Neutrophil (primary cell): ENCODE measurements around the gene AGL.
"Not testable (repeated sequence)": the region's sequence is repeated elsewhere in the genome, so short reads cannot be mapped to it uniquely, and the experiment has no call there.

Source experiments
- H3K27ac ChIP-seq: fragments of 200-600 bp; sonication (generic); 2 replicates; pipeline ENCODE4 v1.5.1; 2016; ENCODE audit warnings: mild to moderate bottlenecking, moderate library complexity
- H3K27me3 ChIP-seq: fragments of 200-600 bp; sonication (generic); 2 replicates; pipeline ENCODE4 v1.6.0; 2016; ENCODE audit warnings: mild to moderate bottlenecking
- H3K36me3 ChIP-seq: fragments of 200-600 bp; sonication (generic); 2 replicates; pipeline ENCODE4 v1.5.1; 2017
- H3K4me1 ChIP-seq, 2 experiments: fragments of 200-600 bp in 1 of 2; sonication (generic) in 1 of 2; 1 replicate in 1 of 2; 2 replicates in 1 of 2; pipeline versions ENCODE4 v1.5.1 to v1.6.1; 2013 to 2016; ENCODE audit warnings: low read depth in 1 of 2, low read length in 1 of 2, mild to moderate bottlenecking in 1 of 2, moderate library complexity in 1 of 2; ENCODE audit not compliant: control insufficient read depth in 1 of 2, insufficient read depth in 1 of 2
- H3K4me3 ChIP-seq, 2 experiments: fragments of 200-600 bp in 1 of 2; sonication (generic) in 1 of 2; 1 replicate in 1 of 2; 2 replicates in 1 of 2; pipeline ENCODE4 v1.5.1; 2013 to 2016; ENCODE audit warnings: low read depth in 1 of 2, low read length in 1 of 2, mild to moderate bottlenecking in 1 of 2, moderate library complexity in 1 of 2
- H3K9me3 ChIP-seq: fragments of 200-600 bp; sonication (generic); 2 replicates; pipeline ENCODE4 v1.5.1; 2016
- TF ChIP-seq, protein P1 (sequence below): fragments of 200-600 bp; sonication (generic); IDR thresholded peaks from 2 replicates; pipeline ENCODE4 v1.5.1; 2016; ENCODE audit warnings: antibody characterized with exemption

AGL gene

DNA sequence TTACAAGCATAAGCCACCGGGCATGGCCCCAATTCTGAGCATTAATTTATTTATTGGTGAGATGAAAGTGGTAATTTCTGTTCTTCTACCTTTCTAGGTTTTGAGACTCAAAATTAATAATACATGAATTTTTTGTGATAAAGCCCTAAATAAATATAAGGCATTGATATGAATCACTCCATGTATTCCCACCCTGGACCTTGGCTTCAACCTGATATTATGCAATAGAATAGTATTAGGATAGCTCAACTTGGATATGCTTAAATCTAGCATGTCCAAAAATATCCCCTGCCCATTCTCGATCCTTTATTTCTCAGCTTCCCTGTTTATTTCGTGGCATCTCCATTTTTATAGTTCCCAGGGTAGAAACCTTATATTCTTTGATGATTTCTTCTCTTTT, 2.5 kb downstream of the AGL start:
- Histone ChIP-seq H3K9me3 (no peaks in the 10 kb centered on the region), H3K4me1 (peaks cover 14 to 27% of the 10 kb centered on the region in 2 experiments), H3K36me3 (peaks cover 13% of the 10 kb centered on the region), H3K4me3 (no peak overlapping the region), H3K27me3 (no peaks in the 10 kb centered on the region), H3K27ac (no peak overlapping the region)
- TF ChIP-seq, protein P1, sequence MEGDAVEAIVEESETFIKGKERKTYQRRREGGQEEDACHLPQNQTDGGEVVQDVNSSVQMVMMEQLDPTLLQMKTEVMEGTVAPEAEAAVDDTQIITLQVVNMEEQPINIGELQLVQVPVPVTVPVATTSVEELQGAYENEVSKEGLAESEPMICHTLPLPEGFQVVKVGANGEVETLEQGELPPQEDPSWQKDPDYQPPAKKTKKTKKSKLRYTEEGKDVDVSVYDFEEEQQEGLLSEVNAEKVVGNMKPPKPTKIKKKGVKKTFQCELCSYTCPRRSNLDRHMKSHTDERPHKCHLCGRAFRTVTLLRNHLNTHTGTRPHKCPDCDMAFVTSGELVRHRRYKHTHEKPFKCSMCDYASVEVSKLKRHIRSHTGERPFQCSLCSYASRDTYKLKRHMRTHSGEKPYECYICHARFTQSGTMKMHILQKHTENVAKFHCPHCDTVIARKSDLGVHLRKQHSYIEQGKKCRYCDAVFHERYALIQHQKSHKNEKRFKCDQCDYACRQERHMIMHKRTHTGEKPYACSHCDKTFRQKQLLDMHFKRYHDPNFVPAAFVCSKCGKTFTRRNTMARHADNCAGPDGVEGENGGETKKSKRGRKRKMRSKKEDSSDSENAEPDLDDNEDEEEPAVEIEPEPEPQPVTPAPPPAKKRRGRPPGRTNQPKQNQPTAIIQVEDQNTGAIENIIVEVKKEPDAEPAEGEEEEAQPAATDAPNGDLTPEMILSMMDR = no peak

DNA sequence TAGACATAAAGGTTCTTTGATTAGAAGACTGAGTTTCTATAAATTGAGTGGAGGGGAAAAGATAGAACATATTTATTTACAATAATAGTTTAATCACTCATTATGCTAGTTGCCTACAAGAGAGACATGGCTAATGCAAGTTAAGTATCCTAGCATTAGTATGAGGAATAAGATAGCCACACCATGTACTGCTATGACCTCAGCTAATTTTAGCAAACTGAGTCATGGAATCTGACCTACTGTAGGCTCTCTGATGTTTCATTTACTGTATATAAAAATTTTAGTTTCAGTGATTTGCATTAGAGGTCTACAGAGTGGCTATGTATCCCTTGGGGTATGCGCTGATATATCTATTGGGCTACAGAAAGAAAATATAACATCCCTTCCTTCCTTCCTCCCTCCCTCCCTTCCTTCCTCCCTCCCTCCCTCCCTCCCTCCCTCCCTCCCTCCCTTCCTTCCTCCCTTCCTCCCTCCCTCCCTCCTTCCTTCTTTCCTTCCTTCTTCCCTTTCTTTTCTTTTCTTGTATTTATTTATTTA, 5.8 kb downstream of the AGL start:
- Histone ChIP-seq H3K27ac (no peak overlapping the region), H3K27me3 (no peaks in the 10 kb centered on the region)

DNA sequence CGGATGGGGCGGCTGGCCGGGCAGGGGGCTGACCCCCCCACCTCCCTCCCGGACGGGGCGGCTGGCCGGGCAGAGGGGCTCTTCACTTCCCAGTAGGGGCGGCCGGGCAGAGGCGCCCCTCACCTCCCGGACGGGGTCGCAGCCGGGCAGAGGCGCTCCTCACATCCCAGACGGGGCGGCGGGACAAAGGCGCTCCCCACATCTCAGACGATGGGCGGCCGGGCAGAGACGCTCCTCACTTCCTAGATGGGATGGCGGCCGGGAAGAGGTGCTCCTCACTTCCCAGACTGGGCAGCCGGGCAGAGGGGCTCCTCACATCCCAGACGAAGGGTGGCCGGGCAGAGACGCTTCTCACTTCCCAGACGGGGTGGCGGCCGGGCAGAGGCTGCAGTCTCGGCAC, 6.9 kb downstream of the AGL start:
- peaks cover 30% of the 10 kb centered on the region for H3K36me3 ChIP-seq
- H3K27ac ChIP-seq, H3K4me1 ChIP-seq, H3K9me3 ChIP-seq, H3K27me3 ChIP-seq, H3K4me3 ChIP-seq: not testable (repeated sequence)

More for the DNA sequence above, 5.8 kb downstream of the AGL start:
- TF ChIP-seq, protein P1 = no peak
- Histone ChIP-seq H3K4me3 (no peak overlapping the region), H3K36me3 (peaks cover 19% of the 10 kb centered on the region), H3K9me3 (no peaks in the 10 kb centered on the region), H3K4me1 (peaks cover 6 to 10% of the 10 kb centered on the region in 2 experiments)

DNA sequence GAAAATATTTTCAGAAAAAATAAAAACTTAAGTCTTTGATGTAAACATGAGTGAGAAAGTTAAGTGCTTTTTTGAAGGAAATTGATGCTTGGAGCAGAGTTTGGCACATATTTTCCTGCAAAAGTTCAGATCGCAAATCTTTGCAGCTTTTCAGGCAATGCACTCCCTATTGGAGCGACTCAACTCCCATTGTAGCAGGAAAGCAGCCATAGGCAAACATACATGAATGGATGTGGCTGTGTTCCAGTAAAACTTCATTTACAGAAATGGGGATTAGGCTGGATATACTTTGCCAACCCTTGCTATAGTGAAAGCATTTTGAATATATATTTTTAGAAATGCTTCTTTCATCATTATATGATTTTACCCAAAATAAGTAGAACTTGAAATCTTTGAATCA, 8.1 kb downstream of the AGL start:
- Histone ChIP-seq H3K4me3 (no peak overlapping the region), H3K27ac (no peak overlapping the region), H3K36me3 (peaks cover 40% of the 10 kb centered on the region), H3K27me3 (no peaks in the 10 kb centered on the region), H3K9me3 (no peaks in the 10 kb centered on the region), H3K4me1 (peaks cover 0 to 3% of the 10 kb centered on the region in 2 experiments)
- TF ChIP-seq, protein P1 = no peak

DNA sequence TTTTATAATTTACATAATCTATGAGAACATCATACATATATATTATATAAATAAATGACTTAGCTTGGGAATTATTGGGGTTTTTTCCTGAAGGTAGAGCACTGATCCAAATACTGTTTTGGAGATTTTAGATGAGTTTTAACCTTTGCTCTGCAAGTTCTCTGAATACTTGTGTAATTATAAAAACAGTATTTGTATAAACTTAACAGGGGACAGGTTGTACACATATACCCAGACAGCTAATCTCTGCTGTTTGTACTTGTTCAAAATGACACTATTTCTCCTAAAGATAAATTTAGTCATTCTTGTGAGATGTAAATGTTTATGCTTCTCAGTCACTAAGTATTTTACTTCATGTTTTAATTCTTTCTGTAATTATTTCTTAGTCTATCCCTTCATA, 8.7 kb downstream of the AGL start:
- Histone ChIP-seq H3K9me3 (no peaks in the 10 kb centered on the region), H3K4me3 (no peak overlapping the region), H3K4me1 (peaks cover 0 to 3% of the 10 kb centered on the region in 2 experiments), H3K27me3 (no peaks in the 10 kb centered on the region), H3K27ac (no peak overlapping the region), H3K36me3 (peaks cover 38% of the 10 kb centered on the region)
- TF ChIP-seq, protein P1 = no peak

DNA sequence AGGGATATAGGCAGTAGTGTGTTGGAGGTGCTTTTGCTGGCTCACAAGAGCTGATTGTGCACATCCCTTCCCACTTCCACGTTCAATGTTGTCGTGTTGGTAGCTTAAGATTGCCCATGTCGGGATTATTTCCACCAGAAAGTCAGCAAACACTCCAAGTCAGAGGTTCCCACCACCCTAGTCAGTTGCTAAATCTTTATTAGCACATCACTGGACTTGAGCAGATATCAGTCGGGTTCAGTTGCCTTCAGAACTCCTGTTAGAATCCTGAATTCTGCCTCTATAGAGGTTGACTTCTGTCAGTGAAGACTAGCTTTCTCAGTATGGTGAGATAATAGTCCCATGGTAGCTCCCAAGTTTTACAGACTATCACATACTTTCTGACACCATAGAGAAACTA, 10.5 kb downstream of the AGL start:
- no peak overlapping the region for H3K4me3 ChIP-seq
- no peaks in the 10 kb centered on the region for H3K9me3 ChIP-seq
- peaks cover 0 to 3% of the 10 kb centered on the region in 2 experiments for H3K4me1 ChIP-seq
- H3K27me3 ChIP-seq = no peaks in the 10 kb centered on the region
- TF ChIP-seq, protein P1 = no peak
- H3K27ac ChIP-seq = no peak overlapping the region
- peaks cover 54% of the 10 kb centered on the region for H3K36me3 ChIP-seq
